Motor neuron (in vitro differentiated cells): ENCODE data around the gene IL17RD. TPM values are rescaled to one million over a fixed set of nuclear protein-coding genes. Genes with fewer than 3 reads are reported as not detected.

Experiments
- ATAC-seq, 8 experiments: fragments of 200-7000 bp; cut with Tn5 transposase; replicated peaks in 6 of 8; 2 replicates each; pipeline ENCODE4 v1.8.0; 2021; ENCODE audit warnings: mild to moderate bottlenecking in 8 of 8, moderate library complexity in 8 of 8
- H3K27ac ChIP-seq, 2 donors: fragments of 250-450 bp; sonication (Bioruptor Pico); 2 replicates each; pipeline ENCODE4 v1.9.0; 2021; ENCODE audit warnings: antibody characterized with exemption in 2 of 2, mild to moderate bottlenecking in 2 of 2, moderate library complexity in 1 of 2
- H3K4me1 ChIP-seq, 2 donors: fragments of 250-450 bp; sonication (Bioruptor Pico); replicated peaks in 1 of 2; 2 replicates each; pipeline ENCODE4 v1.6.1; 2021; ENCODE audit warnings: antibody characterized with exemption in 2 of 2, mild to moderate bottlenecking in 2 of 2, moderate library complexity in 1 of 2
- H3K4me3 ChIP-seq, 5 donors: fragments of 250-450 bp; sonication (Bioruptor Pico); 2 replicates each; pipeline ENCODE4 v1.9.0; 2021; ENCODE audit warnings: antibody characterized with exemption in 5 of 5, mild to moderate bottlenecking in 5 of 5, moderate library complexity in 4 of 5
- WGBS, 10 experiments: fragments of 450-650 bp; shearing (Covaris generic); methylation state at CpG; one replicate each; pipeline ENCODE4 v1.0.0; 2022; 5-methylcytosine and 5-hydroxymethylcytosine counted together
- in situ Hi-C, 9 experiments: fragments of 400-800 bp; cut with MboI; loops; one replicate each; pipeline ENCODE4 v1.15.0; 2021; ENCODE audit warnings: low sequenced_read_pairs in 9 of 9, low pct_unique_long_range_greater_than_20kb in 2 of 9; ENCODE audit not compliant: unreplicated experiment in 9 of 9
- total RNA-seq, 8 experiments: library from RNA; unstranded; fragments of 300-600 nt; gene quantifications; 2 replicates each; pipeline versions ENCODE4 v1.2.3 to v1.2.4, GENCODE V29; 2022

The IL17RD gene
- total RNA-seq, 8 experiments from 2014 or later = 6.7 to 13.7 (median 9.8) TPM

- ATAC-seq = no peak
- in situ Hi-C loops = no loop called here
- WGBS, 10 experiments = 93 to 100% (median 100%) methylated on average over 2 to 5 of the region's 5 CpGs; no CpG with 5 or more reads in 3 of the 10 experiments
- Histone ChIP-seq H3K4me1 (peaks cover 0 to 11% of the 10 kb centered on the region in 2 donors), H3K4me3 (no peak overlapping the region), H3K27ac (no peak overlapping the region)
Measured at GRCh38 chr3:57063032-57063431, 102.1 kb downstream of the IL17RD start.

- 40 to 82% methylated on average over 1 to 6 of the region's 9 CpGs; no CpG with 5 or more reads in 8 of the 10 experiments for WGBS, 10 experiments
- Histone ChIP-seq H3K4me3 (no peak overlapping the region), H3K27ac (no peak overlapping the region), H3K4me1 (peaks cover 0 to 11% of the 10 kb centered on the region in 2 donors)
- in situ Hi-C loops = no loop called here
- peak in 6 of 8 experiments; percentile 4 to 36 (median 16) for ATAC-seq
Measured at GRCh38 chr3:57062101-57062631, 103.0 kb downstream of the IL17RD start.

- WGBS, 10 experiments = 60 to 100% (median 84%) methylated on average over 1 to 3 of the region's 3 CpGs; no CpG with 5 or more reads in 2 of the 10 experiments
- in situ Hi-C loops = no loop called here
- Histone ChIP-seq H3K4me1 (peaks cover 0 to 11% of the 10 kb centered on the region in 2 donors), H3K27ac (no peak overlapping the region), H3K4me3 (no peak overlapping the region)
- no peak for ATAC-seq
Measured at GRCh38 chr3:57061556-57061955, 103.6 kb downstream of the IL17RD start.

GRCh38 chr3:57060089-57060821 lies 104.9 kb downstream of the IL17RD start, which contains the start of gene SPATA12:
SPATA12 (plus strand) TSS chr3:57060664; CDS start chr3:57073695, 13,031 bp downstream.
- peak; percentile 99 to 100 (median 100) for ATAC-seq
- H3K4me3 ChIP-seq = no peak within 1 kb of the TSS
- WGBS, 10 experiments = 0 to 80% (median 75%) methylated on average over 1 to 7 of the region's 11 CpGs; no CpG with 5 or more reads in 2 of the 10 experiments
- in situ Hi-C loops = no loop called here
- no peak within 1 kb of the TSS for H3K27ac ChIP-seq
- H3K4me1 ChIP-seq = peaks cover 0 to 11% of the 10 kb centered on the region in 2 donors

- Histone ChIP-seq H3K27ac (no peak overlapping the region), H3K4me1 (peaks cover 0 to 11% of the 10 kb centered on the region in 2 donors), H3K4me3 (no peak overlapping the region)
- WGBS, 10 experiments = 0 to 93% methylated on average over 1 to 2 of the region's 3 CpGs; no CpG with 5 or more reads in 8 of the 10 experiments
- in situ Hi-C loops = no loop called here
- ATAC-seq = no peak
Measured at GRCh38 chr3:57059411-57059810, 105.7 kb downstream of the IL17RD start.

- in situ Hi-C loops = no loop called here
- no peak for ATAC-seq
- H3K4me1 ChIP-seq = peaks cover 0 to 5% of the 10 kb centered on the region in 2 donors
- H3K27ac ChIP-seq = no peak overlapping the region
- H3K4me3 ChIP-seq = no peak overlapping the region
- 57 to 93% (median 87%) methylated on average over 1 to 6 of the region's 6 CpGs; no CpG with 5 or more reads in 3 of the 10 experiments for WGBS, 10 experiments
Measured at GRCh38 chr3:57057351-57057750, 107.8 kb downstream of the IL17RD start.

- ATAC-seq = no peak
- Histone ChIP-seq H3K27ac (no peak overlapping the region), H3K4me3 (no peak overlapping the region), H3K4me1 (peaks cover 6 to 7% of the 10 kb centered on the region in 2 donors)
- in situ Hi-C loops = no loop called here
- 60 to 100% (median 79%) methylated on average over 1 to 5 of the region's 6 CpGs; no CpG with 5 or more reads in 4 of the 10 experiments for WGBS, 10 experiments
Measured at GRCh38 chr3:57053122-57053521, 112.0 kb downstream of the IL17RD start.

GRCh38 chr3:57052662-57053061 lies 112.5 kb downstream of the IL17RD start:
- no peak overlapping the region for H3K4me3 ChIP-seq
- no peak overlapping the region for H3K27ac ChIP-seq
- 83 to 100% (median 93%) methylated on average over 2 to 3 of the region's 5 CpGs; no CpG with 5 or more reads in 6 of the 10 experiments for WGBS, 10 experiments
- peaks cover 11% of the 10 kb centered on the region in 2 donors for H3K4me1 ChIP-seq
- in situ Hi-C loops = no loop called here
- ATAC-seq = no peak

- no peak for ATAC-seq
- Histone ChIP-seq H3K4me3 (no peak overlapping the region), H3K4me1 (peaks cover 14% of the 10 kb centered on the region in 2 donors), H3K27ac (peak overlapping the region in 1 of 2 donors; percentile 7)
- WGBS, 10 experiments = 38 to 100% methylated on average over 2 to 3 of the region's 4 CpGs; no CpG with 5 or more reads in 8 of the 10 experiments
- in situ Hi-C loops = no loop called here
Measured at GRCh38 chr3:57048728-57049127, 116.4 kb downstream of the IL17RD start.

GRCh38 chr3:57048052-57048671 lies 117.0 kb downstream of the IL17RD start:
- in situ Hi-C loops = no loop called here
- ATAC-seq = peak; percentile 87 to 96 (median 94)
- H3K4me3 ChIP-seq = no peak overlapping the region
- H3K27ac ChIP-seq = peak overlapping the region; percentile 7 to 21
- 0 to 46% (median 12%) methylated on average over 1 to 6 of the region's 8 CpGs; no CpG with 5 or more reads in 3 of the 10 experiments for WGBS, 10 experiments
- peaks cover 14% of the 10 kb centered on the region in 2 donors for H3K4me1 ChIP-seq

GRCh38 chr3:57046101-57046765 lies 118.9 kb downstream of the IL17RD start:
- Histone ChIP-seq H3K4me1 (peaks cover 14% of the 10 kb centered on the region in 2 donors), H3K4me3 (no peak overlapping the region), H3K27ac (no peak overlapping the region)
- 60 to 93% (median 85%) methylated on average over 1 to 6 of the region's 7 CpGs; no CpG with 5 or more reads in 2 of the 10 experiments for WGBS, 10 experiments
- in situ Hi-C loops = no loop called here
- ATAC-seq = no peak

GRCh38 chr3:57043518-57043917 lies 121.6 kb downstream of the IL17RD start:
- Histone ChIP-seq H3K4me3 (no peak overlapping the region), H3K4me1 (peaks cover 11 to 12% of the 10 kb centered on the region in 2 donors), H3K27ac (no peak overlapping the region)
- WGBS, 10 experiments = 0 to 86% (median 0%) methylated on average over 1 of the region's 1 CpG; no CpG with 5 or more reads in 5 of the 10 experiments
- in situ Hi-C loops = no loop called here
- ATAC-seq = no peak
